BJ (cell line): ENCODE data around the gene CT47A1. TPM values are rescaled to one million over a fixed set of nuclear protein-coding genes. Genes with fewer than 3 reads are reported as not detected.

Source experiments
- CTCF ChIA-PET: fragments of 350-600 bp; formaldehyde crosslinking; extraction: SDS; loops from one replicate; lab custom pipeline; 2021; ENCODE audit warnings: antibody characterized with exemption, inconsistent platforms; lab: Yijun Ruan, JAX
- POLR2A ChIA-PET: fragments of 300-600 bp; sonication (Branson Sonifier 250); formaldehyde crosslinking; extraction: SDS; loops from one replicate; lab custom pipeline; 2021; ENCODE audit warnings: antibody characterized with exemption; lab: Charles Lee
- DNase-seq: peaks from one replicate; pipeline ENCODE4 v3.0.0-alpha.2; 2011; ENCODE audit warnings: low read depth
- H3K27me3 ChIP-seq: 2 replicates; pipeline ENCODE4 v1.6.0; 2011; ENCODE audit warnings: low read length; ENCODE audit not compliant: control insufficient read depth, insufficient read depth
- H3K36me3 ChIP-seq: 2 replicates; pipeline ENCODE4 v1.5.1; 2011; ENCODE audit warnings: low read length; ENCODE audit not compliant: control insufficient read depth, insufficient read depth
- H3K4me3 ChIP-seq: 2 replicates; pipeline ENCODE4 v1.5.1; 2011; ENCODE audit warnings: low read depth, mild to moderate bottlenecking, control low read depth, low read length
- CTCF ChIP-seq: IDR thresholded peaks from 2 replicates; pipeline ENCODE4 v1.5.1; 2011; ENCODE audit warnings: low read depth, mild to moderate bottlenecking, control low read depth, inconsistent platforms, low read length, moderate library complexity; ENCODE audit not compliant: insufficient read depth
- polyA plus RNA-seq: library from polyadenylated mRNA; depleted of rRNA; stranded (reverse); fragments of >200 nt; gene quantifications from 2 replicates; pipeline ENCODE4 v1.2.3, GENCODE V29; 2011

CT47A1 gene
- polyA plus RNA-seq, 1 experiment: not detected

GRCh38 chrX:121011254-121011653 lies 25.7 kb upstream of the CT47A1 start:
- no peak for DNase-seq
- CTCF ChIA-PET: no interaction called here
- no peaks in the 10 kb centered on the region for H3K36me3 ChIP-seq
- no peaks in the 10 kb centered on the region for H3K27me3 ChIP-seq
- POLR2A ChIA-PET: no interaction called here
- no peak overlapping the region for H3K4me3 ChIP-seq
- TF ChIP-seq CTCF: no peak

- no peak for TF ChIP-seq CTCF
- CTCF ChIA-PET: no interaction called here
Measured at GRCh38 chrX:121010218-121010617, 24.7 kb upstream of the CT47A1 start.

GRCh38 chrX:121009764-121010163 lies 24.2 kb upstream of the CT47A1 start:
- Histone ChIP-seq H3K27me3 (no peaks in the 10 kb centered on the region), H3K4me3 (no peak overlapping the region), H3K36me3 (no peaks in the 10 kb centered on the region)
- DNase-seq: no peak
- ChIA-PET CTCF (no interaction called here), POLR2A (no interaction called here)
- TF ChIP-seq CTCF: no peak

More at GRCh38 chrX:121010218-121010617, 24.7 kb upstream of the CT47A1 start:
- Histone ChIP-seq H3K36me3 (no peaks in the 10 kb centered on the region), H3K27me3 (no peaks in the 10 kb centered on the region), H3K4me3 (no peak overlapping the region)
- DNase-seq: no peak
- POLR2A ChIA-PET: no interaction called here

- no peaks in the 10 kb centered on the region for H3K27me3 ChIP-seq
- DNase-seq: no peak
- ChIA-PET CTCF (no interaction called here), POLR2A (no interaction called here)
- TF ChIP-seq CTCF: no peak
- no peaks in the 10 kb centered on the region for H3K36me3 ChIP-seq
- H3K4me3 ChIP-seq: no peak overlapping the region
Measured at GRCh38 chrX:121008920-121009319, 23.4 kb upstream of the CT47A1 start.

GRCh38 chrX:121000589-121000988 lies 15.0 kb upstream of the CT47A1 start:
- POLR2A ChIA-PET: no interaction called here
- Histone ChIP-seq H3K27me3 (no peaks in the 10 kb centered on the region), H3K4me3 (no peak overlapping the region), H3K36me3 (no peaks in the 10 kb centered on the region)
- TF ChIP-seq CTCF: 0 out of 2 replicates have a peak, but pooled peaks have one; percentile 2
- CTCF ChIA-PET: no interaction called here
- no peak for DNase-seq
